ENCODE measurements around the gene IKZF3. TPM values are rescaled to one million over a fixed set of nuclear protein-coding genes. Genes with fewer than 3 reads are reported as not detected.
"Not testable (repeated sequence)": the region's sequence is repeated elsewhere in the genome, so short reads cannot be mapped to it uniquely, and the experiment has no call there.

The IKZF3 gene
- total RNA-seq, 1 experiment from 2014 or later: 0.04 TPM

- not testable (repeated sequence) for DNase-seq (ENCODE audit: low spot score)
These were observed 8.0 kb downstream of the IKZF3 start for GRCh38 chr17:39855911-39856649.

DNA sequence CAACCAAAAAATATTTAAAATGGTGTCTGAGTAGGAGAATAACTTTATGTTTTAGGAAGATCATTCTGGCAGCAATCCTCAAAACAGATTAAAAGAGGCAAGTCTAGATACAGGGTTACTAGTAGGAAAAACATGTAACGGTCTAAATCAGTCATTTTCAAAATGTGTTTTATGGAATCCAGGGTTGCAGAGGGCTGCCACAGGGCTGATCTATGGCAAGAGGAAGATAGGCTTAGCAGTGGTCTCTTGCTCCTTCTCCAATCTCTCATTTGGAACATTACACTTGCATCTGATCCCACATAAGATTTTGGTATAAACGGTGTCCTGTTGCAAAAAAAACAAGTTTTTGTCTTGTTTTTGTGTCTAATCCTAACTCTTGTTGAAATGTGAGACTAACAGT, 9.2 kb downstream of the IKZF3 start:
- no peak for DNase-seq (ENCODE audit: low spot score)

GRCh38 chr17:39852239-39852638, 11.9 kb downstream of the IKZF3 start:
- DNase-seq (ENCODE audit: low spot score): no peak

- not testable (repeated sequence) for DNase-seq (ENCODE audit: low spot score)
These were observed 13.9 kb downstream of the IKZF3 start for GRCh38 chr17:39850186-39850585.

DNA sequence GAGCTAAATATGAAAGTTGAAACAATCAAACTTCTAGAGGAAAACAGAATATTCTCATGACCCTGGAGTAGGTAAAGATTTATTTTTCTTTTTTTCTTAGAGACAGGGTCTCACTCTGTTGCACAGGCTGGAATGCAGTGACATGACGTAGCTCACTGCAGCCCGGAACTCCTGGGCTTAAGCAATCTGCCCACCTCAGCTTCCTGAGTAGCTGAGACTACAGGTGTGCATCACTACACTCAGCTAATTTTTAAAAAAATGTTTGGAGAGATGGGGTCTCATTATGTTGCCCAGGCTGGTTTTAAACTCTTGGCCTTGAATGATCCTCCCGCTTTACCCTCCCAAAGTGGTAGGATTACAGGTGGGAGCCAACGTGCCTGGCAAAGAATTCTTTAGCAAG, 15.5 kb downstream of the IKZF3 start:
- DNase-seq (ENCODE audit: low spot score): no peak

- DNase-seq (ENCODE audit: low spot score): no peak
These were observed 17.9 kb downstream of the IKZF3 start for GRCh38 chr17:39846205-39846604.

GRCh38 chr17:39845052-39845846, 18.9 kb downstream of the IKZF3 start:
- DNase-seq (ENCODE audit: low spot score): no peak

GRCh38 chr17:39841134-39841683, 22.9 kb downstream of the IKZF3 start:
- no peak for DNase-seq (ENCODE audit: low spot score)

DNA sequence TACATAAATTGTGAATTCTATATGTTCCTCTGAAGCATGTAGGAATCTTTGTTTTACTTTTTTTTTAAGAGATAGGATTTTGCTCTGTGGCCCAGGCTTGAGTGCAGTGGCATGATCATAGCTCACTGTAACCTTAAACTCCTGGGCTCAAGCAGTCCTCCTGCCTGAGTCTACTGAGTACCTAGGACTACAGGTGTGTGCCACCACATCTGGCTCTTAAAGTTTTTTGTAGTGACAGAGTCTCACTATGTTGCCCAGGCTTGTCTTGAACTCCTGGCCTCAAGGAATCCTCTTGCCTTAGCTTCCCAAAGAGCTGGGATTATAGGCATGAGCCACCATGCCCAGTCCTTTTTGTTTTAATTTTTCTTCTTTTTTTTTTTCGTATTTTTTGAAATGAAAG, 25.3 kb downstream of the IKZF3 start:
- DNase-seq (ENCODE audit: low spot score): no peak

GRCh38 chr17:39838057-39838456, 26.1 kb downstream of the IKZF3 start:
- DNase-seq (ENCODE audit: low spot score): no peak

GRCh38 chr17:39836117-39836516, 28.0 kb downstream of the IKZF3 start:
- no peak for DNase-seq (ENCODE audit: low spot score)

DNA sequence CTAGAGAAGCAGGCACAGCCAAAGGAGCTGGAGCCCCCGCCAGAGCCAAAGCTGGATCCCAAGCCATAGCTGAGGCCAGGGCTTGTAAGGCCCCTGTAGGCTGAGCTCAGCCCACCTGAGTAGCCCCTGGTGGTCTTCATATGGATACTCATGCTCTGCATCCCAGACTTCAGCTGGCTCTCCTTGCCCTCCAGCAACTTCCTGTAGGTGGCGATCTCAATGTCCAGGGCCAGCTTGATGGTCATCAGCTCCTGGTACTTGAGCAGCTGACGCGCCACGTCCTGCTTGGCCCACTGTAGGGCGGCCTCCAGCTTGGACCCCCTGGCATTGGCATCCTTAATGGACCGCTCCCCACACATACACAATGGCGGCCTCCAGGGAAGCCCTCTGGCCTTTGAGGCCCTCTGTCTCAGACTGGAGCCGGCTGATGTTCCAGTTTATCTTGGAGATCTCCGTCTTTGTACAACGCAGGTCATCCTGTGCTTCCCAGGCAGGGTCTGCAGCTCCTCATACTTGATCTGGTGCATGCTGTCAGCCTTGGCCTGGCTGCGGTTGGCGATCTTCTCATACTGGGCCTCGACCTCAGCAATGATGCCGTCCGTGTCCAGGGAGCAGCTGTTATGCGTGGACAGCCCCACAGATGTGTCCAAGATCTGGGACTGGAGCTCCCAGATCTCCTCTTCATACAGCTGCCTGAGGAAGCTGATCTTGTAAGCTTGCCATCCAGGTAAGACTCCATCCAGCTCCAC, 28.9 kb downstream of the IKZF3 start:
- DNase-seq (ENCODE audit: low spot score): no peak

- no peak for DNase-seq (ENCODE audit: low spot score)
These were observed 30.1 kb downstream of the IKZF3 start for GRCh38 chr17:39834017-39834416.

- no peak for DNase-seq (ENCODE audit: low spot score)
These were observed 32.5 kb downstream of the IKZF3 start for GRCh38 chr17:39831588-39831987.

DNA sequence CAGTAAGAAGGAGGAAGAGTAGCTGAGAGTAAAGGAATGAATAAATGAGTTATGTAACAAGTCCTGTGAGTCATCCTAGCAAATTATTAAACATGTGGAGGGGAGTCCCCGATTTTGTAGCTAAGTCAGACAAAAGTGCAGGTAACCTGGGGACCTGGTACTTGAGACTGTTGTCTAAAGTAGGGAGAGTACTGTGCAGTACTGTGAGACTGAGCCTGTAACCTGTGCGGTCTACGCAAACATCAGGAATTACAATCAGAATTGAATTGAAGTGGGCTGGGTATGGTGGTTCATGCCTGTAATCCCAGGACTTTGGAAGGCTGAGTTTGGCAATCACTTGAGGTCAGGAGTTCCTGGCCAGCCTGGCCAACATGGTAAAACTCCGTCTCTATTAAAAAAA, 35.7 kb downstream of the IKZF3 start:
- DNase-seq (ENCODE audit: low spot score): no peak

DNA sequence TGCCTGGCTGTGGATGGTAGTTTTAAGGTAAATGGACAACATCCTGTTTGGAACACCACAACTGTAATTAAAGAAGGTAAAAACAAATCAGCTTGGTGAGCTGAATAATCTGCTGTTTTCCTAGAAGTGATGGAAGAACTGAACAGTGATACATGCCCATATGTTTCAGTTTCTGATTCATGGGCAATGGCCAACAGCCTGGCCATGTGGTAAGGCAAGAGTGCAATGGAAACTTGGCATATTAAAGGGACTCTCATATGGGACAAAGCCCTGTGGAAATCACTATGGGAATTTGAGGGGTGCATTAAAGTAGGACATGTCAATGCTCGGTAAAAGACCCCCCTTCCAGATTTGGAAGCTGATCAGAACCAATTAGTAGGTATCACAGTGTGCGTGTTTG, 37.8 kb downstream of the IKZF3 start:
- DNase-seq (ENCODE audit: low spot score): no peak

- DNase-seq (ENCODE audit: low spot score): no peak
These were observed 40.6 kb downstream of the IKZF3 start for GRCh38 chr17:39823407-39824054.

GRCh38 chr17:39822051-39822451, 42.1 kb downstream of the IKZF3 start:
- DNase-seq (ENCODE audit: low spot score): no peak

DNA sequence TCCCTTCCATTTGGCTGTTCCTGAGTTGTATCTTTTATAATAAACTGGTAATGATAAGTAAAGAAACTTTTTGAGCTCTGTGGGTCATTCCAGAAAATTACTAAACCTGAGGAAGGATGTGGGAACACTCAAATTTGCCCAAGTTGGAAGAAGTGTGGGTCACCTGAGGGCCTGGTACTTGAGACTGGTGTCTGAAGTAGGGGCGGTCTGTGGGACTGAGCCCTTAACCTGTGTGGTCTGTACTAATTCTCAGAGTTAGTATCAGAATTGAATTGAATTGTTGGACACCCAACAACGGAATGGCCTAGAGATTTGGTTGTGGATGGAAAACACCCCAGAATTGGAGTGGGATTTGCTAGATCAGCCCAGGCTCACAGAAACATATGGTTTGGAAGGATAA, 43.1 kb downstream of the IKZF3 start:
- DNase-seq (ENCODE audit: low spot score): no peak

- no peak for DNase-seq (ENCODE audit: low spot score)
These were observed 43.6 kb downstream of the IKZF3 start for GRCh38 chr17:39820541-39820940.

DNA sequence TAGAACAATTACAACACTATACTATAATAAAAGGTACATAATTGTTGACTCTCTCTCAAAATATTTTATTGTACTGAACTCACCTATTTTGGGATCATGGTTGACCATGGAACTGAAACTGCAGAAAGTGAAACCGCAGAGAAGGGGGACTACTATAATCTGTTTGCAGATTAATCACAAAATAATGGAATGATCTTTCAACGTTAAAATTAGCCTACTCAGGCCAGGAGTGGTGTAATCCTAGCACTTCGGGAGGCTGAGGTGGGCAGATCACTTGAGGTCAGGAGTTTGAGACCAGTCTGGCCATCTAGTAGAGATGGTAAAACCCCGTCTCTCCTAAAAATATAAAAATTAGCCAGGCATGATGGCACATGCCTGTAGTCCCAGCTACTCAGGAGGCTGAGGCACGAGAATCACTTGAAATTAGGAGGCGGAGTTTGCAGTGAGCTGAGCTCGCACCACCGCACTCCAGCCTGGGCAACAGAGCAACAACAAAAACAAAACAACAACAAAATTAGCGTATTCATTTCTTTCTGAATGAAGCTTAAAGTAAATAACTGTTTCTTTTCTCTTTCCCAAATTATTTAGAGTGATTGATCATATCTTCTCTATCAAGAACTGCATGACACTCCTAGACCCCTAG, 45.6 kb downstream of the IKZF3 start:
- no peak for DNase-seq (ENCODE audit: low spot score)
